Mesothelial cell of epicardium (in vitro differentiated cells): ENCODE measurements around the gene KLHDC3. TPM values are rescaled to one million over a fixed set of nuclear protein-coding genes. Genes with fewer than 3 reads are reported as not detected.

Experiments used
- DNase-seq, 2 experiments: peaks; one replicate each; pipeline ENCODE4 v3.0.0; 2021; ENCODE audit warnings: low spot score in 2 of 2; ENCODE audit not compliant: unreplicated experiment in 2 of 2
- H3K27ac Mint-ChIP-seq: 2 replicates; pipeline ENCODE4 v1.8.0; 2021; ENCODE audit warnings: mixed read lengths
- H3K27me3 Mint-ChIP-seq: 2 replicates; pipeline ENCODE4 v1.8.0; 2021; ENCODE audit warnings: low read depth, mixed read lengths
- H3K36me3 Mint-ChIP-seq: 2 replicates; pipeline ENCODE4 v1.8.0; 2021; ENCODE audit warnings: mixed read lengths
- H3K4me1 Mint-ChIP-seq: 2 replicates; pipeline ENCODE4 v1.8.0; 2021; ENCODE audit warnings: mixed read lengths
- H3K4me3 Mint-ChIP-seq: 2 replicates; pipeline ENCODE4 v1.8.0; 2021; ENCODE audit warnings: mild to moderate bottlenecking, moderate library complexity, mixed read lengths
- H3K9me3 Mint-ChIP-seq: 2 replicates; pipeline ENCODE4 v1.8.0; 2021; ENCODE audit warnings: mixed read lengths
- total RNA-seq: library from RNA; stranded (reverse); gene quantifications from 3 replicates; pipeline ENCODE4 v1.2.1, GENCODE V29; 2021
- TF ChIP-seq, protein P1 (sequence below): fragments of 200-600 bp; sonication (generic); IDR thresholded peaks from one replicate; pipeline ENCODE4 v1.5.0; 2021; ENCODE audit warnings: antibody characterized with exemption; ENCODE audit not compliant: unreplicated experiment

The KLHDC3 gene
- total RNA-seq, 1 donor from 2014 or later: 95.1 TPM

DNA sequence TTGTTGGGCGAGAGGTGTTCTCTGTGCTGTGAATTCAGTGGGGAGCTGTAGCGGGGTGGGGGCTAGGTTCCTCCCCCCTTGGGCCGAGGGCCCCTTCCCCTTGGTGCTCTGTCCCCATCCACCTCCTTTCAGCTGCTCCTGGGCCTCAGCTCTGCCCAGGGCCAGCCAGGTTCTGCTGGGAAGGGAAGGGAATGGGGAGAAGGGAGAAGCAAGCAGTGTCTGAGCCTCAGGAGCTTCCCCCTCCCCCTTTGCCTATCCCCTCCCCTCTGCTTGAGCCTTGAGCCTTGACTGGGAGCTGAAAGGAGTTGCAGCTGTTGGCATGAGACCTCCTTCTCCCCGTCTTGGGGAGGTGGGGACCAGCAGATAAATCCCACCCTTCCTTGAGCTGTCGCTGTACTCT lies 6.8 kb downstream of the KLHDC3 start:
- DNase-seq: no peak
- Mint-ChIP-seq H3K27ac (peak overlapping the region; percentile 77), H3K36me3 (peaks cover 22% of the 10 kb centered on the region), H3K9me3 (no peaks in the 10 kb centered on the region), H3K27me3 (no peaks in the 10 kb centered on the region), H3K4me1 (peaks cover 10% of the 10 kb centered on the region), H3K4me3 (peak overlapping the region; percentile 95)
- TF ChIP-seq, protein P1, sequence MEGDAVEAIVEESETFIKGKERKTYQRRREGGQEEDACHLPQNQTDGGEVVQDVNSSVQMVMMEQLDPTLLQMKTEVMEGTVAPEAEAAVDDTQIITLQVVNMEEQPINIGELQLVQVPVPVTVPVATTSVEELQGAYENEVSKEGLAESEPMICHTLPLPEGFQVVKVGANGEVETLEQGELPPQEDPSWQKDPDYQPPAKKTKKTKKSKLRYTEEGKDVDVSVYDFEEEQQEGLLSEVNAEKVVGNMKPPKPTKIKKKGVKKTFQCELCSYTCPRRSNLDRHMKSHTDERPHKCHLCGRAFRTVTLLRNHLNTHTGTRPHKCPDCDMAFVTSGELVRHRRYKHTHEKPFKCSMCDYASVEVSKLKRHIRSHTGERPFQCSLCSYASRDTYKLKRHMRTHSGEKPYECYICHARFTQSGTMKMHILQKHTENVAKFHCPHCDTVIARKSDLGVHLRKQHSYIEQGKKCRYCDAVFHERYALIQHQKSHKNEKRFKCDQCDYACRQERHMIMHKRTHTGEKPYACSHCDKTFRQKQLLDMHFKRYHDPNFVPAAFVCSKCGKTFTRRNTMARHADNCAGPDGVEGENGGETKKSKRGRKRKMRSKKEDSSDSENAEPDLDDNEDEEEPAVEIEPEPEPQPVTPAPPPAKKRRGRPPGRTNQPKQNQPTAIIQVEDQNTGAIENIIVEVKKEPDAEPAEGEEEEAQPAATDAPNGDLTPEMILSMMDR: no peak

DNA sequence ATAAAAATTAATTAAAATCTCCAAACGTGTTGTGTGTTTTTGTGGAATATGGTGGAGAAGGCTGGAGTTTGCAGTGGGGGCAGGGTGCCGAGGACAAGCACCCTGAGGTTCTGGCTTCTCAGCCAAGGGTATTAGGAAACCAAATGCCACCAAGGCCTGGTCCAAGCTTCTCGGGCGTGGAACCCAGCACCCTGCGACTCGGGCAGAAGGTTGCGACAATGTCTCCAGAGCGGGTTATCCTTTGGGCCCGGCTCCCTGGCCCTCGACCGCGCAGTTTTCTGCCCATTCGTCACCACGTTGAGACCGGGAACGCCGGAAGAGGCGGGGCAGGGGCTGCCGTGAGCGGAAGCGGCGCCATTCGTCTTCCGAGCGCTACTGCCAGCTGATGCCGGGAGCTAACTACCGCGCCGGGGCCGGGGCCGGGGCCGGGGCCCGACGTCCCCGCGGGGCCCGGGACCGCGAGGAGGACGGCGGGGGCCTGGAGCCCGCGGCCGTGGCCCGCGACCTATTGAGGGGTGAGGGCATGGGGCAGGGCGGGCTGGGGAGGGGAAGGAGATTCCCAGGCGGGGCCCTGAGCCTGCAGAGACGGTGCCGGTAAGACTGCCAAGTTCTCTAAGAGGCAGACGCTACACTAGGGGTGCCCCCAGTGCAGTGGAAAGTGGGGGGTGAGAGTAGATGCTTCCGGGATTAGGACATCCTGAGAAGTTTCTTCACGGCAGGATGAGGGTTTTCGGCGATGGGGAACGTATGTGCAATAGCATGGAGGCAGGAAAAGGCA lies 7.4 kb downstream of the KLHDC3 start, which contains the start of gene RRP36:
Gene RRP36, plus strand, starts transcription at position 354 of the 778 bp plus-strand sequence. Its CDS starts 32 bp downstream, at position 386.
- H3K4me1 Mint-ChIP-seq: peaks cover 4% of the 10 kb centered on the region
- peaks cover 24% of the 10 kb centered on the region for H3K36me3 Mint-ChIP-seq
- H3K27me3 Mint-ChIP-seq: no peaks in the 10 kb centered on the region
- H3K4me3 Mint-ChIP-seq: peak within 1 kb of the TSS; percentile 95
- H3K27ac Mint-ChIP-seq: peak within 1 kb of the TSS; percentile 96
- no peaks in the 10 kb centered on the region for H3K9me3 Mint-ChIP-seq
- DNase-seq: peak; percentile 54 to 79
- TF ChIP-seq, protein P1: no peak

DNA sequence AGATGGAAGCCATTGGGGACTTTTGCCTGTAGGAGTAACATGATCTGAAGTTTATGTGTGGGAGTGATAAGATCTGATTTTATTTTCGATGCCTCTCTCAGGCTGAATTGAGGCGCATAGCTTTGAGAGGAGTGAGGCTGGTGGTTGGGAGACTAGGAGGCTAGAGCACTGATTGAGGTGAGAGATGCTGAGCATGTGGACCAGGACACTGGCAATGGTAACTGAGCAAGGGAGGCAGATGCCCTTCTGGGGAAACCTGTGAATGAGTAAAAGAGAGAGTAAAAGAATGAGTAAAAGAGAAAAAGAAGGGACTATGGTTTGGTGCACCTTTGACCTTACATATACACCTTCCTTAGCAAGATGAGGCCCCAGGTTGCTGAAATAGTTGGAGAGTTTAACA lies 10.4 kb downstream of the KLHDC3 start:
- H3K4me1 Mint-ChIP-seq: peaks cover 2% of the 10 kb centered on the region
- no peak overlapping the region for H3K4me3 Mint-ChIP-seq
- no peak for DNase-seq
- H3K9me3 Mint-ChIP-seq: no peaks in the 10 kb centered on the region
- H3K27me3 Mint-ChIP-seq: no peaks in the 10 kb centered on the region
- peak overlapping the region; percentile 20 for H3K27ac Mint-ChIP-seq
- TF ChIP-seq, protein P1: no peak
- H3K36me3 Mint-ChIP-seq: peaks cover 20% of the 10 kb centered on the region

DNA sequence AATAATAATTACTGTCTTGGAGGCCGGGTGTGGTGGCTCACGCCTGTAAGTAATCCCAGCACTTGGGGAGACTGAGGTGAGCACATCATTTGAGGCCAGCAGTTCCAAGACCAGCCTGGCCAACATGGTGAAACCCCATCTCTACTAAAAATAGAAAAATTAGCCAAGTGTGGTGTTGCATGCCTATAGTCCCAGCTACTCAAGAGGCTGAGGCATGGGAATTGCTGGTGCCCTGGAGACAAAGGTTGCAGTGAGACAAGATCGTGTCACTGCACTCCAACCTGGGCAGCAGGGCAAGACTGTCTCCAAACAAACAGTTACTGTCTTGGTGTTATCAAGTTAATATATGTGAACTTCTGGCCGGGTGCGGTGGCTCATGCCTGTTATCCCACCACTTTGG lies 12.3 kb downstream of the KLHDC3 start:
- TF ChIP-seq, protein P1: no peak
- H3K4me1 Mint-ChIP-seq: peaks cover 2% of the 10 kb centered on the region
- H3K4me3 Mint-ChIP-seq: no peak overlapping the region
- H3K9me3 Mint-ChIP-seq: no peaks in the 10 kb centered on the region
- H3K27ac Mint-ChIP-seq: no peak overlapping the region
- H3K27me3 Mint-ChIP-seq: no peaks in the 10 kb centered on the region
- DNase-seq: no peak
- H3K36me3 Mint-ChIP-seq: peaks cover 27% of the 10 kb centered on the region

DNA sequence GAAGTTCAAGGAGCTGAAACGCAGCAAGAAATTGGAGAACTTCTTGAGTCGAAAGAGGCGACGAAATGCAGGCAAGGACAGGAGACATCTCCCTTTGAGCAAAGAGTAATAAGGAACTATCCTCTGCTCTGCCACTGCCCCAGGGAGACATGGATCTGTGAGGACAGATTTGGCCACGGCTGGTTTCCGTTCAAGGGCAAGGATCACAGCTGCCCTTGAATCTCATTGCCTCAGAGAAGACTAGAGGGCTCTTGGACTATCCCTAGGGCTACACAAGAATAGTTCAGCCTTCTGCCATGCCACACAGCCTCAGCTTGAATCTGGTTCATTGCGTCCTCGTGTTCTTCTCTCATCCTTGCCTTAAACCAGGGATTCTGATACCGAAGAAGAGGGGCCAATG lies 15.1 kb downstream of the KLHDC3 start:
- Mint-ChIP-seq H3K4me1 (no peaks in the 10 kb centered on the region), H3K9me3 (no peaks in the 10 kb centered on the region), H3K4me3 (no peak overlapping the region), H3K27ac (no peak overlapping the region), H3K36me3 (peaks cover 41% of the 10 kb centered on the region), H3K27me3 (no peaks in the 10 kb centered on the region)
- TF ChIP-seq, protein P1: no peak
- no peak for DNase-seq
